GM21528 (cell line): Measurements from ENCODE around the gene USHBP1.

Experiments used
- ATAC-seq: cut with Tn5 transposase; IDR thresholded peaks from one replicate; pipeline ENCODE4 v1.9.1; 2021; ENCODE audit warnings: mild to moderate bottlenecking, moderate library complexity; ENCODE audit not compliant: unreplicated experiment, low FRiP score

USHBP1 gene

GRCh38 chr19:17242431-17243208 lies 21.9 kb downstream of the USHBP1 start:
- no peak for ATAC-seq

- no peak for ATAC-seq
These were observed 23.6 kb downstream of the USHBP1 start for GRCh38 chr19:17240826-17241399.

- no peak for ATAC-seq
These were observed 24.3 kb downstream of the USHBP1 start for GRCh38 chr19:17240062-17240752.

DNA sequence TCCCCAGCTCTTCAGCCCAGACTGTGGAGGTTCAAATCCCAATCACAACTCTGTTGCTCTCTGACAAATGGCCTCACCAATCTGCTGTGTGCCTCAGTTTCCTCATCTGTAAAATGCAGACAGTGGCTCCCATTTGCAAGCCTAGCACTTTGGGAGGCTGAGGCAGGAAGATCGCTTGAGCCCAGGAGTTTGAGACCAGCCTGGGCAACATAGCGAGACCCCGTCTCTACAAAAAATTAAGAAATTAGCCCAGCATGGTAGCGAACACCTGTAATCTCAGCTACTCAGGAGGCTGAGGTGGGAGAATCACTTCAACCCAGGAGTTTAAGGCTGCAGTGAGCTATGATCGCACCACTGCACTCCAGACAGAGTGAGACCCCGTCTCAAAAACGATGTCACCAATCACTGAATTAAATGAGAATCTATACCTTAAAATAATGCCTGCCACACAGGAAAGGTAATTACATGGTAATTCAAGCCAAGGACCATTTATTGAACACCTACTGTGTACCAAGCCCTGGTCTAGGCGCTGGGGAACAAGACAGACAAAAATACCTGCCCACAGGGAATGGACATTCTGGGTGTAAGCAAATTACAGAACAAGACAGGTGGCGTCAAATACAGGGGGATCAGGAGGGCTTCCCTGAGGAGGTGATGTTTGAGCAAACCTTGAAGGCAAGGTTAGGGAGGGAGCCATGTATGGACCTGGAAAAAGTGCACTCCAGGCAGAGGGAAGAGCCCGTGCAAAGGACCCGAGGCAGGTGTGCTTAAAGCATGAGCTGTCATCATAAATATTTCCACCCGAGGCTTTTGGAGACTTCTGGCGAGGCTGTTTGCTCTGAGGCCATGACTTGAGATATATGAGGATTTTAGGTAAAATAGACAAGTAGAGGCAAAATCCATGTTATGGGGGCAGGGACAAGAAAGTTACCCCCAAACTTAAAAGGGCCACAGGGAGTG lies 26.5 kb downstream of the USHBP1 start:
- ATAC-seq: no peak

DNA sequence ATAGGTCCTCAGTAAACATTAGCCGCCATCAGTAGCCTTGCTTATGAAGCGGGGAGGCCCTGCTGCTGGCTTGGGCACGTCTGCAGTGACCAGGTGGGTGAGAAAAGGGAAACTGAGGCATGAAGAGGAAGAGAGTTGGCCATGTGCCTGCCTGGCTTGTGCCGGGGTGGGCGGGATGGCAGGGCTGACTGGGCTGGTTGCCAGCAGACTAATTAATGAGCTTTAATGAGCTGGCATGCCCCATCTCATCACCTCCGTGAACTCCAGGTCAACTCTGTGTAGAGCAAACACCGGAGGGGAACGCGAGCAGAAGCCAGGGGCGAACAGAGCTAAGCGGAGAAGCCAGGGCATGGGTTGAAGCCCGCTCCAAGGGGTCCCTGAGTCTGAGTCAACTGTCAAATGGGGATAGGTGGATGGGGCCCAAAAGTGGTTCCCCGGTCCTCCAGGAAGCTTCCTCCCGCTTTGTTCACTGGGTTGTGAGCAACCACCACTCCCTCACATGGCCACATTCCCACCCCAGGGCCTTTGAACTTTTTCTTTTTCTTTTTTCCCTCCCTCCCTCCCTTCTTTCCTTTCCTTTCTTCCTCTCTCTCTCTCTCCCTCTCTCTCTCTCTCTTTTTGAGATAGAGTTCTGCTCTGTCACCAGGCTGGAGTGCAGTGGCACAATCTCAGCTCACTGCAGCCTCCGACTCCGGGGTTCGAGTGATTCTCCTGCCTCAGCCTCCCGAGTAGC lies 27.6 kb downstream of the USHBP1 start:
- no peak for ATAC-seq

GRCh38 chr19:17235971-17236777 lies 28.4 kb downstream of the USHBP1 start:
- ATAC-seq: no peak

GRCh38 chr19:17235300-17235970 lies 29.1 kb downstream of the USHBP1 start:
- ATAC-seq: no peak

DNA sequence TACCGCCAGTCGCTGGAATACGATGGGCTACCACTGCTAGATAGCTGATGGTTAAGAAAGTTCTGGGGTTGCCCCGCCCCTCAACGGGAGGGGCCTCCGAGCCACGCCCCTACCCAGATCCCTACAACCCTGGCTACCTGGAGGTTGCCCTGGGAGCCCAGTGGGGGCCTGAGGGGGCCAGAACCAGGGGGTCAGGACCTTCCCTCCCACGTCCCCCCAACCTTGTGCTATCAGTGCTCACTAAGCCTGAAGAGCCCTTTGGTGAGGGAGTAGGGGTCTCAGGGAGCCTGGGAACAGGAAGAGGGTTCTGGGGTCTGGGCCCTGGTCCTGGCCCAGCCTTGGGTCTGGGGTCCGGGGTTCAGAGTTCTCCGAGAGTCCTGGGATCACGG lies 29.6 kb downstream of the USHBP1 start:
- no peak for ATAC-seq

DNA sequence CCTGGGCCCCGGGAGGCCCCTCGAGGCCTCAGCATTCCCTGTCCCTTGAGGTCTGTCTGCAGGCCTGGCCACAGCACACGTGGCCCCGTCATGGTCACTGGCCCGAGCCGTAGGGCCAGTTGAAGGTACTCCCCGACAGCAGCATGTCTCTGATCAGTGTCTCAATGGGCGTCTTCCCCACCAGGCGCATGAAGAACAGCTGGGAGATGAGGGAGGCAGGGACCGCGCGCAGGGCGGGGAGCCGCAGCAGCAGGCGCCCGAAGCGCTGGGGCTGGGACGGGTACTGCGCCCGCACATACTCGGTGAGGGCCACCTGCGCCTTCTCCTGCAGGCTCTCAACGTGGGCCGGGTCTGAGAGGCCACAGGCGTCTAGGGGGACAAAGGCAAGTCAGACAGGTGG lies 32.3 kb downstream of the USHBP1 start:
- ATAC-seq: no peak

DNA sequence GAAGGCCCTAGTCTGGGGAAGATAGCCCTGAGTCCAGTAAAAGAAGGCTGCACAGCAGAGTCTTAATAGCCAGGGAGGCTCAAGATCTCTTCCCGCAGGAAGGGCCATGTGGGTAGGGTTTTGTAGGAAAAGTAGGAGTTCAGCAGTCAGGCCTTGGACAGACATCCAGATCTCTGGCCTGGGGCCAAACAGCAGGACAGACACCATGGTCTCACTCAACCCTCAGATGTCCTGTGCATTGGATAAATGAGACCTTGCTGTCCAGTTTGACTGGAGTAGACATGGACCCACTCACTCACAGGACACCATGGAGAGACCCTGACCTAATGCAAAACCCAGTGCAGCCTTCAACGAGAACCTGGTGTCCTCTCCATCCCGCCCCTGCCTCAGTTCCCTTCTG lies 34.7 kb downstream of the USHBP1 start:
- ATAC-seq: no peak

GRCh38 chr19:17227798-17228367 lies 36.7 kb downstream of the USHBP1 start:
- ATAC-seq: no peak

DNA sequence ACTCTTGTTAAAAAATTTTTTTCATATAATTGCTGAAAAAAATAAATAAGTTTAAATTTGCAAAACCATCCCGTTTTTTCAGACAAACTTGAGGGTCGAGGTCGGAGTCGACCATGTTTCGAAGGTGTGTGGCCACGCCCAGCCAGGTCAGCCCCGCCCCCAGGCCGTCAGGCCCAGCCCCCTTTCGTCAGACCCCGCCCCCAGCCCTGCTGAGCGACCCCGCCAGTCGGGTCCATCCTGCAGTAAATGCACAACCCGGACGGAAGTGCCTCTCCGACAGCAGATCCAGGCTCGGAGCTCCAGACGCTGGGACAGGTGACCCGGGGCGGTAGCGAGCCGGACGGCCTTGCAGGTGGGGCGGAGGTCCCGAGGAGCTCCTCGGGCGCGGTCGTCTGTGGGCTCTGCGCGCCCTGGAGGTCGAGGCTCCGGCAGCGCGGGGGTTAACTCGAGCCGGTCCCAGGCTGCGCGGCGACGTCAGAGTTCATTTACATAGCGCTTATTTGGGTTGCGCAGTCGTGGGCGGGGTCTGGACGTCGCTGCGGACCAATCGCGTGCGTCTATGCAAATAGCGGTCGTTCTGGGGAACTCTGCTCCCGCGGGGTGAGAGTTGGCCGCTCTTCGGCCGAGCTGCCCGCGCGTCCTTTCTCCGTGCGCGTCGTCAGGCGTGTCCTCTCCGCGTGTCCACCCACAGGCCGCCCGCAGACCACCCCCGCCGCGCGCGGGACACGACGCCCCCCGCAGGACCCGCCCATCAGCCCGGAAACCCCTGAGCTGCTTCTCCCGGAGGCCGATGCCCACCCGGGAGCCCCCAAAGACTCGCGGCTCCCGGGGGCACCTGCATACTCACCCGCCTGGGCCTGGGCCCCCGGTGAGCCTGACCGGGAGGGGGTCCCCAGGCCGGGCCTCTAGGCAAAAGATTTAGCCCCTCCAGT lies 38.3 kb downstream of the USHBP1 start, which contains the start of gene OCEL1:
Gene OCEL1 (plus strand): TSS at position 225 of the 932 bp plus-strand sequence. CDS start 22 bp downstream, at position 247.
- ATAC-seq: peak; percentile 77

DNA sequence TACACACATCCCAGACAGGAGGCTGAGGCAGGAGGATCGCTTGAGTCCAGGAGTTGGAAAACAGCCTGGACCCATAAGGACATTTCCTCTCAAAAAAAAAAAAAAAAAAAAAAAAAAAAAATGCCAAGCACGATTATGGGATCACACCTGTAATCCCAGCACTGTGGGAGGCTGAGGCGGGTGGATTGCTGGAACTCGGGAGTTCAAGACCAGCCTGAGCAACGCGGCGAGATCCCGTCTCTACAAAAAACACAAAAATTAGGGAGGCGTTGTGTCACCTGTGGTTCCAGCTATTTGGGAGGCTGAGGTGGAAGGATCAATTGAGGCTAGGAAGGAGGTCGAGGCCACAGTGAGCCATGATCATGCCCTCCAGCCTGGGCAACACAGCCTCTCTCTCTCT lies 39.5 kb downstream of the USHBP1 start:
- no peak for ATAC-seq

GRCh38 chr19:17220207-17220758 lies 44.3 kb downstream of the USHBP1 start:
- ATAC-seq: no peak

DNA sequence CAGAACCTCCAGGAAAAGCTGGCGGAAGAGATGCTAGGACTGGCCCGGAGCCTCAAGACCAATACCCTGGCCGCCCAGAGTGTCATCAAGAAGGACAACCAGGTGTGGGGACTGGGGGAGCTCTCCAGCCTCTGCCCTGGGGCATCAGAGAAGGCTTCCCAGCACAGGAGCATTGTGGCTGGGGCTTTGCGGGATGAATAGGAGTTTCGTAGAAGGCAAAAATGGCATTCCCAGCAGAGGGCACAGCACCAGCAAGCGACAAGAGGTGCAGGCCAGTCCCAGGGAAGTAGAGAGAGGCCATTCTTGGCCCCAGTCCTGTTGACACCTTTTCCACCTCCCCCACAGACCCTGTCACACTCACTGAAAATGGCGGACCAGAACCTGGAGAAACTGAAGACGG lies 45.3 kb downstream of the USHBP1 start:
- ATAC-seq: no peak

GRCh38 chr19:17216058-17216670 lies 48.4 kb downstream of the USHBP1 start:
- ATAC-seq: no peak
